NT2/D1 (cell line): ENCODE measurements around the gene SAC3D1.

Experiments used
- SUZ12 ChIP-seq: IDR thresholded peaks from 2 replicates; pipeline ENCODE4 v1.6.1; 2011; ENCODE audit not compliant: insufficient read length, insufficient read depth; ENCODE audit errors: extremely low read depth
- YY1 ChIP-seq: IDR thresholded peaks from 2 replicates; pipeline ENCODE4 v1.6.1; 2011; ENCODE audit not compliant: insufficient read length, insufficient read depth
- ZNF274 ChIP-seq: IDR thresholded peaks from 2 replicates; pipeline ENCODE4 v1.6.1; 2011; ENCODE audit warnings: mild to moderate bottlenecking, low read depth, low read length

GRCh38 chr11:65042891-65043290 is 1.9 kb downstream of the SAC3D1 start:
- TF ChIP-seq YY1 = no peak
- TF ChIP-seq ZNF274 = no peak
- no peak for TF ChIP-seq SUZ12
